Right lobe of liver (tissue), 6 donors: Measurements from ENCODE around the gene CNTN5. TPM values are rescaled to one million over a fixed set of nuclear protein-coding genes. Genes with fewer than 3 reads are reported as not detected.

Source experiments
- ATAC-seq, 4 donors: fragments of 200-7000 bp; cut with Tn5 transposase; one replicate each; pipeline ENCODE4 v1.9.1; 2020; ENCODE audit warnings: mild to moderate bottlenecking in 4 of 4, moderate library complexity in 4 of 4
- DNase-seq, 3 donors: peaks; one replicate each; pipeline ENCODE4 v3.0.0-alpha.2; 2020
- H3K27ac ChIP-seq, 3 donors: fragments of 200-600 bp; one replicate each; pipeline ENCODE4 v1.8.0; 2022
- H3K27me3 ChIP-seq, 2 donors: fragments of 200-600 bp; one replicate each; pipeline ENCODE4 v1.8.0; 2022
- H3K36me3 ChIP-seq, 4 donors: fragments of 200-600 bp; sonication (generic) in 1 of 4; one replicate each; pipeline versions ENCODE4 v1.5.1 to v1.8.0; 2017 to 2022; ENCODE audit warnings: control low read depth in 1 of 4
- H3K4me1 ChIP-seq, 4 donors: fragments of 200-600 bp; sonication (generic) in 1 of 4; one replicate each; pipeline versions ENCODE4 v1.5.1 to v1.8.0; 2017 to 2022; ENCODE audit warnings: control low read depth in 1 of 4
- H3K4me3 ChIP-seq, 3 donors: fragments of 200-600 bp; one replicate each; pipeline ENCODE4 v1.8.0; 2022
- H3K9me3 ChIP-seq, 4 donors: fragments of 200-600 bp; sonication (generic) in 1 of 4; one replicate each; pipeline versions ENCODE4 v1.5.1 to v1.8.0; 2017 to 2022; ENCODE audit warnings: control low read depth in 1 of 4
- CTCF ChIP-seq, 4 donors: fragments of 200-600 bp in 3 of 4; fragments of 450-650 bp in 1 of 4; IDR thresholded peaks; one replicate each; pipeline versions ENCODE4 v1.5.1 to v1.8.0; 2016 to 2022; ENCODE audit warnings: antibody characterized with exemption in 4 of 4, mild to moderate bottlenecking in 2 of 4
- POLR2A ChIP-seq: fragments of 450-650 bp; IDR thresholded peaks from one replicate; pipeline ENCODE4 v1.6.1; 2017; ENCODE audit warnings: antibody characterized with exemption, mild to moderate bottlenecking
- WGBS: methylation state at CpG from one replicate; pipeline ENCODE4 v1.1.6; 2018; ENCODE audit warnings: low coverage, low lambda C conversion rate; ENCODE audit not compliant: insufficient coverage; ENCODE audit errors: missing lambda C conversion rate; 5-methylcytosine and 5-hydroxymethylcytosine counted together
- intact Hi-C, 2 donors: fragments of 100-400 bp; cut with DNase I; formaldehyde crosslinking; loops; one replicate each; pipeline versions ENCODE4 v1.11.2 to v1.14.1; 2022
- total RNA-seq, 6 experiments: library from RNA; depleted of rRNA in 2 of 6; stranded (reverse); fragments of >200 nt in 2 of 6; fragmentation: NEBNext Ultra II Directional in 3 of 6; extraction: Animal tissue kit (Norgen Biotek cat#: 25700) in 3 of 6; gene quantifications; one replicate each; pipeline versions ENCODE4 v1.1.0 to v1.2.4, GENCODE V29; 2016 to 2023
- donor health status: DM: no; HTN: yes; CAD: no.
- donor health status: DM: no; HTN: no; CAD: no.
- donor health status: DM: no; HTN: no; CAD: no.
- donor health status: DM: no; HTN: yes; CAD: no.
- donor health status: DM: no; HTN: yes; CAD: no.

CNTN5 gene
- total RNA-seq, 6 experiments from 2014 or later = 0.13 to 0.19 TPM; not detected in 4

GRCh38 chr11:99370549-99371216 lies 349.9 kb downstream of the CNTN5 start:
- H3K27me3 ChIP-seq = no peaks in the 10 kb centered on the region
- TF ChIP-seq POLR2A (no peak), CTCF (IDR thresholded peaks at IDR 0.05) (no peak)
- no peak overlapping the region for H3K4me3 ChIP-seq
- ATAC-seq = peak in 3 of 4 donors; percentile 35 to 63 (median 52)
- DNase-seq = no peak
- no peaks in the 10 kb centered on the region for H3K36me3 ChIP-seq
- no peaks in the 10 kb centered on the region for H3K4me1 ChIP-seq
- H3K9me3 ChIP-seq = no peaks in the 10 kb centered on the region
- H3K27ac ChIP-seq = no peak overlapping the region
- WGBS = 24% methylated on average over 4 of the region's 4 CpGs
- intact Hi-C loops = no loop called here

GRCh38 chr11:99371257-99371656 lies 350.5 kb downstream of the CNTN5 start:
- H3K27ac ChIP-seq = no peak overlapping the region
- H3K36me3 ChIP-seq = no peaks in the 10 kb centered on the region
- DNase-seq (no peak), ATAC-seq (no peak)
- H3K9me3 ChIP-seq = no peaks in the 10 kb centered on the region
- no peaks in the 10 kb centered on the region for H3K4me1 ChIP-seq
- no peak overlapping the region for H3K4me3 ChIP-seq
- 21% methylated on average over 1 of the region's 1 CpG for WGBS
- H3K27me3 ChIP-seq = no peaks in the 10 kb centered on the region
- TF ChIP-seq POLR2A = no peak
- TF ChIP-seq CTCF (IDR thresholded peaks at IDR 0.05) = no peak
- intact Hi-C loops = no loop called here

GRCh38 chr11:99376463-99376862 lies 355.7 kb downstream of the CNTN5 start:
- DNase-seq (no peak), ATAC-seq (peak in 1 of 4 donors; percentile 30)
- no peaks in the 10 kb centered on the region for H3K9me3 ChIP-seq
- no peak overlapping the region for H3K27ac ChIP-seq
- 32% methylated on average over 2 of the region's 2 CpGs for WGBS
- TF ChIP-seq CTCF (IDR thresholded peaks at IDR 0.05) = no peak
- no peak for TF ChIP-seq POLR2A
- no peaks in the 10 kb centered on the region for H3K36me3 ChIP-seq
- no peak overlapping the region for H3K4me3 ChIP-seq
- intact Hi-C loops = no loop called here
- H3K27me3 ChIP-seq = no peaks in the 10 kb centered on the region
- H3K4me1 ChIP-seq = no peaks in the 10 kb centered on the region

- no peak overlapping the region for H3K27ac ChIP-seq
- no peaks in the 10 kb centered on the region for H3K36me3 ChIP-seq
- no peaks in the 10 kb centered on the region for H3K4me1 ChIP-seq
- intact Hi-C loops = no loop called here
- TF ChIP-seq POLR2A = no peak
- no peak for TF ChIP-seq CTCF (IDR thresholded peaks at IDR 0.05)
- WGBS = 82% methylated on average over 4 of the region's 4 CpGs
- ATAC-seq (no peak), DNase-seq (no peak)
- no peak overlapping the region for H3K4me3 ChIP-seq
- H3K27me3 ChIP-seq = no peaks in the 10 kb centered on the region
- no peaks in the 10 kb centered on the region for H3K9me3 ChIP-seq
Observed at GRCh38 chr11:99383648-99384245, 363.0 kb downstream of the CNTN5 start.
